K562 (cell line): ENCODE measurements around the gene MAP1S. TPM values are rescaled to one million over a fixed set of nuclear protein-coding genes. Genes with fewer than 3 reads are reported as not detected.

Source experiments
- CHCHD3 ChIP-seq: fragments of 250-450 bp; sonication (Bioruptor Pico); IDR thresholded peaks from 2 replicates; pipeline ENCODE4 v2.1.2; 2022; ENCODE audit warnings: mild to moderate bottlenecking
- CHD1 ChIP-seq: fragments of 200-600 bp; sonication (generic); IDR thresholded peaks from one replicate; pipeline ENCODE4 v1.6.1; 2012; ENCODE audit warnings: mild to moderate bottlenecking, moderate library complexity, low read length, inconsistent platforms
- FIP1L1 ChIP-seq: fragments of 200-400 bp; formaldehyde crosslinking; IDR thresholded peaks from 2 replicates; pipeline ENCODE4 v1.6.1; 2018; ENCODE audit warnings: mild to moderate bottlenecking, low read depth, low read length; ENCODE audit not compliant: poor library complexity, severe bottlenecking
- ILF3 ChIP-seq: fragments of 450-650 bp; IDR thresholded peaks from 2 replicates; pipeline ENCODE4 v1.6.1; 2018; ENCODE audit warnings: antibody characterized with exemption, mild to moderate bottlenecking, moderate library complexity, borderline replicate concordance
- LARP7 ChIP-seq: fragments of 450-650 bp; IDR thresholded peaks from 2 replicates; pipeline ENCODE4 v1.6.1; 2016
- MTA2 ChIP-seq: fragments of 450-650 bp; IDR thresholded peaks from 2 replicates; pipeline ENCODE4 v1.6.1; 2016; ENCODE audit warnings: low read depth
- MXI1 ChIP-seq: IDR thresholded peaks from 2 replicates; pipeline ENCODE4 v1.6.1; 2011; ENCODE audit warnings: low read depth, mild to moderate bottlenecking, improper control_type of control experiment, low read length
- NCOR1 ChIP-seq: fragments of 450-650 bp; IDR thresholded peaks from 2 replicates; pipeline ENCODE4 v1.6.1; 2016; ENCODE audit warnings: mild to moderate bottlenecking, moderate library complexity
- NKRF ChIP-seq: fragments of 450-650 bp; IDR thresholded peaks from 2 replicates; pipeline ENCODE4 v1.6.1; 2016; ENCODE audit warnings: borderline replicate concordance
- PHF20 ChIP-seq: fragments of 450-650 bp; IDR thresholded peaks from 2 replicates; pipeline ENCODE4 v1.6.1; 2018; ENCODE audit not compliant: partially characterized antibody
- RAD51 ChIP-seq: fragments of 450-650 bp; IDR thresholded peaks from 2 replicates; pipeline ENCODE4 v1.7.1; 2016; ENCODE audit warnings: low read depth, mild to moderate bottlenecking, borderline replicate concordance
- SMARCB1 ChIP-seq: IDR thresholded peaks from 2 replicates; pipeline ENCODE4 v1.6.1; 2011; ENCODE audit warnings: improper control_type of control experiment, low read depth; ENCODE audit not compliant: insufficient read length
- TBP ChIP-seq: optimal IDR thresholded peaks from 2 replicates; pipeline ENCODE3; 2011; ENCODE audit warnings: low read depth, low read length, improper control_type of control experiment
- TEAD2 ChIP-seq: fragments of 450-650 bp; IDR thresholded peaks from 2 replicates; pipeline ENCODE4 v1.6.1; 2016; ENCODE audit warnings: missing genetic modification characterization, control low read depth, missing compliant biosample characterization
- TOE1 ChIP-seq, 2 experiments: fragments of 450-650 bp in 1 of 2; sonication (generic) in 1 of 2; formaldehyde crosslinking in 1 of 2; IDR thresholded peaks; 2 replicates each; pipeline versions ENCODE4 v1.7.1 to v1.8.0; 2016 to 2022; ENCODE audit warnings: borderline replicate concordance in 2 of 2, mild to moderate bottlenecking in 2 of 2, antibody characterized with exemption in 1 of 2, inconsistent platforms in 1 of 2, low read depth in 1 of 2, missing genetic modification reagents in 1 of 2, moderate library complexity in 1 of 2
- TSHZ1 ChIP-seq: fragments of 250-450 bp; sonication (Bioruptor Pico); IDR thresholded peaks from 2 replicates; pipeline ENCODE4 v1.4.0; 2020; ENCODE audit warnings: mild to moderate bottlenecking, moderate library complexity
- ZBTB34 ChIP-seq: fragments of 250-450 bp; sonication (Bioruptor Pico); IDR thresholded peaks from 2 replicates; pipeline ENCODE4 v1.8.0; 2021; ENCODE audit warnings: mild to moderate bottlenecking, moderate library complexity
- ZFP1 ChIP-seq: fragments of 450-650 bp; formaldehyde crosslinking; IDR thresholded peaks from 2 replicates; pipeline ENCODE4 v1.4.0; 2020; ENCODE audit warnings: mild to moderate bottlenecking, mixed read lengths
- ZFP30 ChIP-seq: fragments of 250-450 bp; sonication (Bioruptor Pico); IDR thresholded peaks from 2 replicates; pipeline ENCODE4 v1.8.0; 2022; ENCODE audit warnings: moderate library complexity, mild to moderate bottlenecking, inconsistent platforms, borderline replicate concordance
- ZNF121 ChIP-seq: sonication (generic); formaldehyde crosslinking; conservative IDR thresholded peaks from 2 replicates; pipeline ENCODE4 v1.8.0; 2022; ENCODE audit warnings: missing genetic modification reagents
- ZNF282 ChIP-seq: sonication (generic); formaldehyde crosslinking; IDR thresholded peaks from 2 replicates; pipeline ENCODE4 v1.8.1; 2023; ENCODE audit warnings: missing genetic modification reagents
- ZNF41 ChIP-seq: fragments of 250-450 bp; sonication (Bioruptor Pico); conservative IDR thresholded peaks from 2 replicates; pipeline ENCODE4 v1.4.0; 2020; ENCODE audit warnings: mild to moderate bottlenecking
- ZNF780A ChIP-seq: fragments of 250-450 bp; sonication (Bioruptor Pico); IDR thresholded peaks from 2 replicates; pipeline ENCODE4 v1.5.0; 2021; ENCODE audit warnings: mild to moderate bottlenecking
- polyA plus RNA-seq, 8 experiments: library from polyadenylated mRNA; depleted of rRNA in 4 of 8; stranded (reverse) in 5 of 8; unstranded in 3 of 8; fragments of >200 nt; fragmentation: Nextera tagmentation in 2 of 8; fragmentation: Illumina TruSeq in 1 of 8; extraction: Ambion mirVana in 2 of 8; extraction: Trizol in 1 of 8; gene quantifications; 2 replicates each; pipeline versions ENCODE4 v1.2.1 to v1.2.3, GENCODE V29; 2011 to 2014; ENCODE audit warnings: inconsistent platforms in 1 of 8, missing spikeins in 1 of 8
- total RNA-seq, 7 experiments: library from RNA; depleted of rRNA in 6 of 7; stranded (reverse); fragments of >200 nt in 6 of 7; fragmentation: Illumina TruSeq in 2 of 7; extraction: Trizol in 2 of 7; gene quantifications; 2 replicates each; pipeline versions ENCODE4 v1.2.1 to v1.2.3, GENCODE V29; 2011 to 2021; ENCODE audit warnings: low replicate concordance in 1 of 7

Gene MAP1S
- total and polyA plus RNA-seq, 9 of the 15 experiments (the other 6 are each of a cell fraction or from before 2014, with no cell fraction given) = 2.0 to 81.0 (median 9.5) TPM

GRCh38 chr19:17718947-17719711 is at the start of gene MAP1S (continued):
- TF ChIP-seq TSHZ1 (CRISPR knock-in tag) (no peak), ZNF121 (CRISPR knock-in tag) (no peak), MTA2 (no peak), ILF3 (no peak), FIP1L1 (no peak), NKRF (no peak), TOE1 (IDR thresholded peaks at IDR 0.05; ENCODE audit: borderline replicate concordance) (peak; percentile 70; the same call in 1 of the 2 replicates), TOE1 (CRISPR knock-in tag; IDR thresholded peaks at IDR 0.05; ENCODE audit: borderline replicate concordance, low read depth) (no peak), MXI1 (no peak), TEAD2 (tag) (no peak), SMARCB1 (no peak), ZNF41 (CRISPR knock-in tag) (no peak), ZFP30 (CRISPR knock-in tag) (no peak), LARP7 (no peak), ZBTB34 (CRISPR knock-in tag) (no peak), NCOR1 (no peak), ZFP1 (CRISPR knock-in tag) (no peak), RAD51 (peak; percentile 60), PHF20 (no peak), TBP (peak; percentile 83), CHCHD3 (CRISPR knock-in tag) (no peak), ZNF282 (CRISPR knock-in tag) (no peak), CHD1 (no peak), ZNF780A (CRISPR knock-in tag) (no peak)
